Activated B cell treated with CpG ODN at 0.5 μM for 24 hours (primary cell): Measurements from ENCODE around the gene RANGRF. TPM values are rescaled to one million over a fixed set of nuclear protein-coding genes. Genes with fewer than 3 reads are reported as not detected.

Experiments
- ATAC-seq: fragments of 200-7000 bp; cut with Tn5 transposase; one replicate; pipeline ENCODE4 v1.10.0; 2021; ENCODE audit warnings: low read depth, mild to moderate bottlenecking, moderate library complexity
- CTCF ChIA-PET: fragments of 350-600 bp; sonication (Branson Sonifier 250); formaldehyde crosslinking; loops from one replicate; lab custom pipeline; 2021; ENCODE audit warnings: antibody characterized with exemption; lab: Charles Lee
- POLR2A ChIA-PET: fragments of 350-600 bp; sonication (Branson Sonifier 250); formaldehyde crosslinking; loops from one replicate; lab custom pipeline; 2021; ENCODE audit warnings: antibody characterized with exemption; lab: Charles Lee
- DNase-seq: peaks from one replicate; pipeline ENCODE4 v3.0.0; 2022
- H3K27ac Mint-ChIP-seq: one replicate; pipeline ENCODE4 v1.8.0; 2020; ENCODE audit warnings: mixed read lengths
- H3K27me3 Mint-ChIP-seq: one replicate; pipeline ENCODE4 v1.8.0; 2021; ENCODE audit warnings: mixed read lengths
- H3K36me3 Mint-ChIP-seq: one replicate; pipeline ENCODE4 v1.8.0; 2021; ENCODE audit warnings: low read depth, mixed read lengths
- H3K4me1 Mint-ChIP-seq: one replicate; pipeline ENCODE4 v1.8.0; 2021; ENCODE audit warnings: mixed read lengths
- H3K4me3 Mint-ChIP-seq: one replicate; pipeline ENCODE4 v1.8.0; 2020; ENCODE audit warnings: mild to moderate bottlenecking, mixed read lengths
- H3K9me3 Mint-ChIP-seq: one replicate; pipeline ENCODE4 v1.8.0; 2020; ENCODE audit warnings: mixed read lengths
- CTCF ChIP-seq: fragments of 200-600 bp; IDR thresholded peaks from one replicate; pipeline ENCODE4 v1.8.0; 2022; ENCODE audit warnings: antibody characterized with exemption, mild to moderate bottlenecking
- intact Hi-C: fragments of 100-400 bp; cut with micrococcal nuclease; formaldehyde crosslinking; loops from one replicate; pipeline ENCODE4 v1.15.1; 2024
- total RNA-seq: library from RNA; stranded (reverse); gene quantifications from 2 replicates; pipeline ENCODE4 v1.2.3, GENCODE V29; 2022

RANGRF gene
- total RNA-seq, 1 donor from 2014 or later, result 50.1 TPM

- ATAC-seq, result no peak
- ChIA-PET CTCF (no interaction called here), POLR2A (no interaction called here)
- DNase-seq, result no peak
- Mint-ChIP-seq H3K4me1 (peaks cover 17% of the 10 kb centered on the region), H3K4me3 (no peak overlapping the region), H3K27ac (no peak overlapping the region), H3K36me3 (no peaks in the 10 kb centered on the region), H3K9me3 (no peaks in the 10 kb centered on the region), H3K27me3 (peaks cover 52% of the 10 kb centered on the region)
- TF ChIP-seq CTCF, result no peak
- intact Hi-C loops, result no loop called here
Observed at GRCh38 chr17:8324132-8324531, 35.7 kb downstream of the RANGRF start.

- no peak for DNase-seq
- POLR2A ChIA-PET, result interaction anchor here (0.5 kb wide), 1 partner anchor 382 kb away, joined by 3 read pairs; no protein-coding TSS in a partner anchor
- no peak overlapping the region for H3K27ac Mint-ChIP-seq
- H3K27me3 Mint-ChIP-seq, result peaks cover 52% of the 10 kb centered on the region
- H3K9me3 Mint-ChIP-seq, result no peaks in the 10 kb centered on the region
- H3K4me3 Mint-ChIP-seq, result no peak overlapping the region
- ATAC-seq, result no peak
- intact Hi-C loops, result no loop called here
- no peaks in the 10 kb centered on the region for H3K36me3 Mint-ChIP-seq
- CTCF ChIA-PET, result no interaction called here
- TF ChIP-seq CTCF, result no peak
- H3K4me1 Mint-ChIP-seq, result peaks cover 17% of the 10 kb centered on the region
Observed at GRCh38 chr17:8324923-8325322, 36.5 kb downstream of the RANGRF start.

GRCh38 chr17:8326511-8327302, 38.2 kb downstream of the RANGRF start:
- ChIA-PET POLR2A (interaction anchor here (0.5 to 0.7 kb wide), 6 partner anchors 33 to 480 kb away, joined by 3 to 9 read pairs (median 5); no protein-coding TSS in a partner anchor), CTCF (no interaction called here)
- H3K36me3 Mint-ChIP-seq, result no peaks in the 10 kb centered on the region
- no peak overlapping the region for H3K27ac Mint-ChIP-seq
- H3K9me3 Mint-ChIP-seq, result no peaks in the 10 kb centered on the region
- DNase-seq (peak; percentile 24), ATAC-seq (peak; percentile 34)
- TF ChIP-seq CTCF, result no peak
- H3K4me3 Mint-ChIP-seq, result peak overlapping the region; percentile 53
- H3K27me3 Mint-ChIP-seq, result peaks cover 47% of the 10 kb centered on the region
- H3K4me1 Mint-ChIP-seq, result peaks cover 17% of the 10 kb centered on the region
- intact Hi-C loops, result no loop called here

GRCh38 chr17:8327303-8327649, 38.8 kb downstream of the RANGRF start:
- intact Hi-C loops, result no loop called here
- Mint-ChIP-seq H3K4me1 (peaks cover 17% of the 10 kb centered on the region), H3K27ac (no peak overlapping the region), H3K4me3 (peak overlapping the region; percentile 28), H3K36me3 (no peaks in the 10 kb centered on the region), H3K27me3 (peaks cover 49% of the 10 kb centered on the region), H3K9me3 (no peaks in the 10 kb centered on the region)
- no peak for ATAC-seq
- POLR2A ChIA-PET, result interaction anchor here (0.5 kb wide), 1 partner anchor 55 kb away, joined by 4 read pairs; no protein-coding TSS in a partner anchor
- TF ChIP-seq CTCF, result no peak
- CTCF ChIA-PET, result no interaction called here
- DNase-seq, result no peak

GRCh38 chr17:8332128-8332527, 43.7 kb downstream of the RANGRF start:
- H3K9me3 Mint-ChIP-seq, result no peaks in the 10 kb centered on the region
- intact Hi-C loops, result no loop called here
- DNase-seq (no peak), ATAC-seq (no peak)
- H3K4me3 Mint-ChIP-seq, result no peak overlapping the region
- peaks cover 5% of the 10 kb centered on the region for H3K4me1 Mint-ChIP-seq
- ChIA-PET CTCF (no interaction called here), POLR2A (no interaction called here)
- no peak overlapping the region for H3K27ac Mint-ChIP-seq
- peaks cover 24% of the 10 kb centered on the region for H3K27me3 Mint-ChIP-seq
- H3K36me3 Mint-ChIP-seq, result no peaks in the 10 kb centered on the region
- TF ChIP-seq CTCF, result no peak
